K562 (cell line): ENCODE results near the gene SGCG. TPM values are rescaled to one million over a fixed set of nuclear protein-coding genes. Genes with fewer than 3 reads are reported as not detected.

Experiments used
- ATAC-seq: fragments of 200-7000 bp; cut with Tn5 transposase; 3 replicates; pipeline ENCODE4 v1.9.1; 2020; ENCODE audit warnings: moderate library complexity
- BruUV-seq: library from RNA; stranded (reverse); fragments of 400-500 nt; replicated peaks from 2 replicates; lab custom pipeline; 2021; lab: Mats Ljungman, UMichigan
- CTCF ChIA-PET: fragments of 300-600 bp; formaldehyde crosslinking; extraction: SDS; loops from one replicate; lab custom pipeline; 2021; ENCODE audit warnings: low intra/inter-chr PET ratio; lab: Yijun Ruan, JAX
- POLR2A ChIA-PET: fragments of 300-600, 350-650 bp; sonication (Branson Sonifier 250); formaldehyde crosslinking; extraction: SDS; loops from one replicate; lab custom pipeline; 2021; ENCODE audit warnings: antibody characterized with exemption, inconsistent platforms; lab: Yijun Ruan, JAX
- DNase-seq, 4 experiments: peaks; one replicate each; pipeline versions ENCODE4 v3.0.0 to v3.0.0-alpha.2; 2011 to 2018; ENCODE audit warnings: low spot score in 3 of 4, mixed read lengths in 3 of 4; ENCODE audit errors: extremely low read depth in 1 of 4
- FAIRE-seq: peaks from 2 replicates; lab custom pipeline; 2011; peaks lifted over from hg19 to GRCh38; lab: Jason Lieb, UNC
- H2AFZ ChIP-seq: 2 replicates; pipeline ENCODE4 v1.6.0; 2011; ENCODE audit warnings: low read depth, low read length, control low read depth, inconsistent platforms
- H3K27ac ChIP-seq: fragments of 200-600 bp; 3 replicates; pipeline ENCODE4 v1.8.0; 2011; ENCODE audit warnings: low read depth, mild to moderate bottlenecking, control low read depth, inconsistent platforms, low read length, moderate library complexity, mixed read lengths; ENCODE audit errors: extremely low read depth
- H3K27me3 ChIP-seq, 2 experiments: fragments of 300-600 bp in 1 of 2; 2 replicates in 1 of 2; 3 replicates in 1 of 2; pipeline versions ENCODE4 v1.6.0 to v1.8.0; 2011; ENCODE audit warnings: inconsistent platforms in 2 of 2, low read length in 2 of 2, mild to moderate bottlenecking in 1 of 2, mixed read lengths in 1 of 2, moderate library complexity in 1 of 2; ENCODE audit not compliant: control insufficient read depth in 2 of 2, insufficient read depth in 2 of 2
- H3K36me3 ChIP-seq: fragments of 300-600 bp; 3 replicates; pipeline ENCODE4 v1.8.0; 2011; ENCODE audit warnings: mild to moderate bottlenecking, low read length, inconsistent platforms; ENCODE audit not compliant: control insufficient read depth, insufficient read depth
- H3K4me1 ChIP-seq, 2 experiments: fragments of 200-600 bp in 1 of 2; replicated peaks in 1 of 2; 2 replicates in 1 of 2; 3 replicates in 1 of 2; pipeline versions ENCODE4 v1.5.1 to v1.8.0; 2011; ENCODE audit warnings: inconsistent platforms in 2 of 2, low read length in 2 of 2, mild to moderate bottlenecking in 1 of 2, mixed read lengths in 1 of 2, moderate library complexity in 1 of 2; ENCODE audit not compliant: control insufficient read depth in 2 of 2, insufficient read depth in 2 of 2
- H3K4me2 ChIP-seq: 2 replicates; pipeline ENCODE4 v1.6.1; 2011; ENCODE audit warnings: low read length, control low read depth, inconsistent platforms, mixed read lengths; ENCODE audit not compliant: insufficient read depth
- H3K4me3 ChIP-seq: fragments of 200-600 bp; sonication (generic), shearing (Covaris generic); 2 replicates; pipeline ENCODE4 v1.5.1; 2016; ENCODE audit warnings: control low read depth, inconsistent platforms
- H3K79me2 ChIP-seq: fragments of 200-600 bp; 3 replicates; pipeline ENCODE4 v1.8.0; 2011; ENCODE audit warnings: low read length, inconsistent platforms; ENCODE audit not compliant: control insufficient read depth, insufficient read depth
- H3K9ac ChIP-seq, 2 experiments: 2 replicates each; pipeline versions ENCODE4 v1.6.0 to v1.6.1; 2011; ENCODE audit warnings: low read depth in 2 of 2, low read length in 2 of 2, control low read depth in 1 of 2, inconsistent platforms in 1 of 2, mild to moderate bottlenecking in 1 of 2, mixed read lengths in 1 of 2; ENCODE audit not compliant: insufficient read depth in 1 of 2
- H3K9me1 ChIP-seq: one replicate; pipeline ENCODE4 v1.6.0; 2011; ENCODE audit warnings: inconsistent platforms, mild to moderate bottlenecking, low read length, moderate library complexity; ENCODE audit not compliant: control insufficient read depth, insufficient read depth
- H3K9me3 ChIP-seq: replicated peaks from 2 replicates; pipeline ENCODE4 v1.5.1; 2011; ENCODE audit warnings: low read depth, low read length, inconsistent platforms; ENCODE audit not compliant: control insufficient read depth, insufficient read depth
- H4K20me1 ChIP-seq: replicated peaks from 2 replicates; pipeline ENCODE4 v1.6.1; 2011; ENCODE audit warnings: low read length, inconsistent platforms, mixed read lengths; ENCODE audit not compliant: control insufficient read depth, insufficient read depth
- ELF2 ChIP-seq: fragments of 250-450 bp; sonication (Bioruptor Pico); IDR thresholded peaks from 2 replicates; pipeline ENCODE4 v1.5.0; 2021; ENCODE audit warnings: mild to moderate bottlenecking
- MAFF ChIP-seq: IDR thresholded peaks from 2 replicates; pipeline ENCODE4 v1.6.1; 2012; ENCODE audit warnings: low read length, improper control_type of control experiment
- MAFK ChIP-seq: IDR thresholded peaks from 2 replicates; pipeline ENCODE4 v1.6.1; 2011; ENCODE audit warnings: low read length, improper control_type of control experiment
- NFE2L1 ChIP-seq: fragments of 450-650 bp; IDR thresholded peaks from 2 replicates; pipeline ENCODE4 v1.6.1; 2016; ENCODE audit warnings: missing genetic modification characterization, low read depth, mild to moderate bottlenecking, missing compliant biosample characterization, moderate library complexity, borderline replicate concordance
- NFYB ChIP-seq: IDR thresholded peaks from 2 replicates; pipeline ENCODE4 v1.6.1; 2011; ENCODE audit warnings: mild to moderate bottlenecking, moderate library complexity; ENCODE audit not compliant: insufficient read length; ENCODE audit errors: extremely low read depth
- TBP ChIP-seq: optimal IDR thresholded peaks from 2 replicates; pipeline ENCODE3; 2011; ENCODE audit warnings: low read depth, low read length, improper control_type of control experiment
- THRA ChIP-seq: fragments of 450-650 bp; IDR thresholded peaks from 2 replicates; pipeline ENCODE4 v1.6.1; 2017; ENCODE audit warnings: mild to moderate bottlenecking, moderate library complexity
- ZNF184 ChIP-seq: sonication (generic); formaldehyde crosslinking; IDR thresholded peaks from 2 replicates; pipeline ENCODE4 v1.5.0; 2020; ENCODE audit warnings: missing genetic modification reagents
- ZNF583 ChIP-seq: fragments of 250-450 bp; sonication (Bioruptor Pico); IDR thresholded peaks from 2 replicates; pipeline ENCODE4 v1.4.0; 2020
- ZNF586 ChIP-seq: fragments of 450-650 bp; formaldehyde crosslinking; conservative IDR thresholded peaks from 2 replicates; pipeline ENCODE4 v1.4.0; 2020; ENCODE audit warnings: mild to moderate bottlenecking, moderate library complexity
- WGBS: fragments of 100-300 bp; shearing (Covaris generic); methylation state at CpG from one replicate; pipeline ENCODE4 v1.1.6; 2016; ENCODE audit warnings: low coverage, mixed read lengths; ENCODE audit not compliant: insufficient coverage; ENCODE audit errors: missing lambda C conversion rate; 5-methylcytosine and 5-hydroxymethylcytosine counted together
- in situ Hi-C: fragments of 300-500 bp; cut with MboI; formaldehyde crosslinking; loops from 4 replicates; pipeline ENCODE4 v1.15.0; 2018; ENCODE audit warnings: inconsistent platforms, mixed read lengths
- intact Hi-C: fragments of 100-400 bp; cut with micrococcal nuclease; formaldehyde crosslinking; loops from 2 replicates; pipeline ENCODE4 v1.14.2; 2022
- polyA plus RNA-seq, 8 experiments: library from polyadenylated mRNA; depleted of rRNA in 4 of 8; stranded (reverse) in 5 of 8; unstranded in 3 of 8; fragments of >200 nt; fragmentation: Nextera tagmentation in 2 of 8; fragmentation: Illumina TruSeq in 1 of 8; extraction: Ambion mirVana in 2 of 8; extraction: Trizol in 1 of 8; gene quantifications; 2 replicates each; pipeline versions ENCODE4 v1.2.1 to v1.2.3, GENCODE V29; 2011 to 2014; ENCODE audit warnings: inconsistent platforms in 1 of 8, missing spikeins in 1 of 8
- total RNA-seq, 7 experiments: library from RNA; depleted of rRNA in 6 of 7; stranded (reverse); fragments of >200 nt in 6 of 7; fragmentation: Illumina TruSeq in 2 of 7; extraction: Trizol in 2 of 7; gene quantifications; 2 replicates each; pipeline versions ENCODE4 v1.2.1 to v1.2.3, GENCODE V29; 2011 to 2021; ENCODE audit warnings: low replicate concordance in 1 of 7

The SGCG gene
- total and polyA plus RNA-seq, 9 of the 15 experiments (the other 6 are each of a cell fraction or from before 2014, with no cell fraction given) = 0.04 to 0.44 (median 0.34) TPM

DNA sequence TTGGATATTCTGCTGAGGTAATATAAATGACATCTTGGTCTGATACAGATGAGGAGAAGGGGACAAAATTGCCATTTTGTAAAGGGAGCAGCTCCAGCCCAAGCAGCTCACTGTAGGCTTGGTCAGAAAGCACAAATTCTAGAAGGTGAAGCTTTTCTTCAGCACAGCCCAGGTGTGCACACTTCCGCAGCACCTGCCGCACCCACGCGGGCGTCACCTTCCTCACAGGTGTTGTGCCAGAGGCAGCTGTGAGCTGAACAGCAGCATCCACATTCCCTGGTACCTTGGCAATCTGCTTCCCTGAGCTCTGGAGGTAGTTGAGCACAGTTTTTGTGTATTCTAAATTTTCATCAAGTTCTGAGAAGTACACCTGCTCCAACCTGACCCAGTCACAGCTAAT is 173.7 kb downstream of the SGCG start:
- no TSS peak for BruUV-seq
- ChIA-PET CTCF (no interaction called here), POLR2A (no interaction called here)
- no peak for FAIRE-seq
- Histone ChIP-seq H3K4me2 (no peak overlapping the region), H2AFZ (no peak overlapping the region), H4K20me1 (no peaks in the 10 kb centered on the region), H3K27me3 (no peaks in the 10 kb centered on the region), H3K27ac (no peak overlapping the region), H3K9me1 (no peaks in the 10 kb centered on the region), H3K9me3 (no peaks in the 10 kb centered on the region), H3K4me1 (no peaks in the 10 kb centered on the region), H3K36me3 (peaks cover 60% of the 10 kb centered on the region; the same call in 2 of the 3 replicates), H3K4me3 (no peak overlapping the region), H3K79me2 (no peaks in the 10 kb centered on the region), H3K9ac (no peak overlapping the region)
- ATAC-seq = no peak
- intact Hi-C loops (no loop called here), in situ Hi-C loops (no loop called here)
- WGBS = 100% methylated on average over 2 of the region's 5 CpGs
- no peak for TF ChIP-seq NFYB
- no peak for TF ChIP-seq ELF2
- no peak for TF ChIP-seq ZNF184
- TF ChIP-seq ZNF586 (CRISPR knock-in tag) = no peak
- no peak for TF ChIP-seq NFE2L1 (tag)
- TF ChIP-seq ZNF583 (CRISPR knock-in tag) = no peak
- no peak for TF ChIP-seq MAFF
- no peak for TF ChIP-seq TBP
- no peak for TF ChIP-seq MAFK
- no peak for TF ChIP-seq THRA
- no peak for DNase-seq
